ENCODE data around the gene SNX1.
A peak's percentile ranks its signal among the peaks of the same experiment; 100 is the strongest.

The SNX1 gene

GRCh38 chr15:64067564-64068030 lies 28.2 kb upstream of the SNX1 start (continued):
- TF ChIP-seq PRDM10 (tag by site-specific recombination; IDR thresholded peaks at IDR 0.05): peak; percentile 36; the same call in 1 of the 2 replicates
- TF ChIP-seq ZFP41 (tag by site-specific recombination; IDR thresholded peaks at IDR 0.05; ENCODE audit: borderline replicate concordance): no peak
- TF ChIP-seq HIC1 (tag by site-specific recombination; IDR thresholded peaks at IDR 0.05): peak; percentile 60; the same call in 1 of the 2 replicates
- peak; percentile 12; the same call in 1 of the 2 replicates for TF ChIP-seq GLIS1 (tag by site-specific recombination; IDR thresholded peaks at IDR 0.05)
- no peak for TF ChIP-seq TCF7L2 (IDR thresholded peaks at IDR 0.05; ENCODE audit: borderline replicate concordance, low read depth, low read length)
- no peak for TF ChIP-seq HOXC10 (CRISPR knock-in tag; IDR thresholded peaks at IDR 0.05)
- no peak for TF ChIP-seq PRDM6 (tag by site-specific recombination; IDR thresholded peaks at IDR 0.05)
- no peak for TF ChIP-seq KLF7 (tag by site-specific recombination; IDR thresholded peaks at IDR 0.05; ENCODE audit: borderline replicate concordance)
- 0 out of 2 replicates have a peak, but pooled peaks have one; percentile 21 for TF ChIP-seq ZBTB17 (tag by site-specific recombination; IDR thresholded peaks at IDR 0.05)
- TF ChIP-seq ZNF133 (tag by site-specific recombination; IDR thresholded peaks at IDR 0.05): no peak
- no peak for TF ChIP-seq ZNF335 (tag by site-specific recombination; conservative IDR thresholded peaks at IDR 0.05)
- no peak for TF ChIP-seq ZNF350 (tag by site-specific recombination; IDR thresholded peaks at IDR 0.05)
- no peak for TF ChIP-seq ZNF513 (tag by site-specific recombination; IDR thresholded peaks at IDR 0.05)
- no peak for TF ChIP-seq IKZF3 (tag by site-specific recombination; IDR thresholded peaks at IDR 0.05)
- TF ChIP-seq KLF8 (tag by site-specific recombination; IDR thresholded peaks at IDR 0.05): no peak
- no peak for TF ChIP-seq PRDM1 (tag by site-specific recombination; IDR thresholded peaks at IDR 0.05)

- H3K4me3 ChIP-seq (ENCODE audit: low read depth, low read length): no peak overlapping the region
- no peak overlapping the region for H3K27ac ChIP-seq (ENCODE audit: extremely low read depth, low read depth, low read length)
- POLR2A ChIA-PET: interaction anchor here (0.6 kb wide), 2 partner anchors 120 to 461 kb away, joined by 3 to 4 read pairs; no protein-coding TSS in a partner anchor
- no peaks in the 10 kb centered on the region for H3K4me1 ChIP-seq (ENCODE audit: control insufficient read depth, insufficient read depth, low read length)
- H3K9me3 ChIP-seq (ENCODE audit: control insufficient read depth, insufficient read depth, low read depth, low read length): no peaks in the 10 kb centered on the region
- peaks cover 0 to 11% of the 10 kb centered on the region in 2 experiments; a peak in 1 of 3 replicates for H3K36me3 ChIP-seq (ENCODE audit: control insufficient read depth in 2 of 2, insufficient read depth in 1 of 2, low read length in 2 of 2)
- CTCF ChIA-PET: interaction anchor here (0.6 to 5.2 kb wide), 23 partner anchors 8 to 581 kb away, joined by 3 to 60 read pairs (median 4); partner anchors contain the start of gene DAPK2
- TF ChIP-seq ZFP41 (tag by site-specific recombination; IDR thresholded peaks at IDR 0.05; ENCODE audit: borderline replicate concordance) (no peak), ZNF658 (tag by site-specific recombination; IDR thresholded peaks at IDR 0.05) (no peak), ZEB2 (tag by site-specific recombination; IDR thresholded peaks at IDR 0.05) (no peak), ZNF311 (tag by site-specific recombination; IDR thresholded peaks at IDR 0.05; ENCODE audit: borderline replicate concordance) (no peak), ZNF518A (tag by site-specific recombination; conservative IDR thresholded peaks at IDR 0.05; ENCODE audit: low read depth) (no peak)
Observed at GRCh38 chr15:64068133-64068532, 27.6 kb upstream of the SNX1 start.

Data from HEK293 (cell line).